CD1c-positive myeloid dendritic cell (primary cell): ENCODE data around the gene UST.
"Not testable (repeated sequence)": the region's sequence is repeated elsewhere in the genome, so short reads cannot be mapped to it uniquely, and the experiment has no call there.

Source experiments
- DNase-seq: peaks from one replicate; pipeline ENCODE4 v3.0.0-alpha.2; 2016; ENCODE audit errors: extremely low spot score

UST gene

DNA sequence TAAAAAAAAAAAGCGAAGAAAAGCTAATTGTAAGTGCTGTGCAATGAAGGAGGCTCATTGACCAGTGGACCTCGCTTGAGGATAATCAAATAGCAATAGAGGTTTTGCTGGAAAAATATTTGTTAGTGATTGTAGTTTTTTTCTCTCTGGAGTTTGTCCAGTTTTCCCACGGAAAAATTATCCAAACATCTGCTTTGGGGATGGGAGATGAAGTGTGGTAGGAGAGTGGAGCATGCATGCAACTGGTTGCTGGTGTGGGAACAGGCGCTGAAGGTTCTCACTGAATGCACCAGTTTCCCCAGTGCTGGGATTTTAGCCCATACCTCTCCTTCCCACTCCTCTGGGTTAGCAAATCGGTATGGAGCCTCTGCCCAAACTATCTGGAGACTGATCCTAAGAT is 288.9 kb downstream of the UST start:
- no peak for DNase-seq

DNA sequence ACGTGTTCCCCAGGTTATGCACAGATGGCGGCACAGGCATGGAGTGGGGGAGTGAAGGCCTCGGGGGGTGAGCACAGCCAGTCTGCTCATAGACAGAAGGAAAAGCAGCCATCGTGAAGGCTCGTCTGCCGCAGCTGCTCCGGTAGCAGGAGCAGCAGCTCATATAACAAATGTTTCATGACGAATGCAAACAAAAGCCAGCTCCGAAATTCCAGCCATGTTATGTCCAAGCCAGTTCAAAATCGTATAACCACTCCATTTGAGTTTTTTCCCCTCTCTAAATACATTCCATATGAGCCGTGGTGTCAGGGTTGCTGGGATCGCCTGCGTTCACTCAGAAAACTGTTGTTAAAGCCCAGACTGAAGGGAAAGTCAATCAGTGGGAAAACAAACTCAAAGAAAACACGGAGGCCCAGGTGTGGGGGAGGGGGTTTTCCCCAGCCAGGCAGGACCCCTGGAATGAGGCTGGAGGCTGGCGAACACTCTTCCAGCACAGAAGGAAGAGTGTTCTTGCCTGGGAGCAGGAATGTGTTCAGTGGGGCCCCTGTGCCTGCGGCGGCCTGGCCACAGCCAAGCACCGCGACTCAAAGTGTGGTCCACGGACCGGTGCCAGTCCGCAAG is 290.3 kb downstream of the UST start:
- no peak for DNase-seq

DNA sequence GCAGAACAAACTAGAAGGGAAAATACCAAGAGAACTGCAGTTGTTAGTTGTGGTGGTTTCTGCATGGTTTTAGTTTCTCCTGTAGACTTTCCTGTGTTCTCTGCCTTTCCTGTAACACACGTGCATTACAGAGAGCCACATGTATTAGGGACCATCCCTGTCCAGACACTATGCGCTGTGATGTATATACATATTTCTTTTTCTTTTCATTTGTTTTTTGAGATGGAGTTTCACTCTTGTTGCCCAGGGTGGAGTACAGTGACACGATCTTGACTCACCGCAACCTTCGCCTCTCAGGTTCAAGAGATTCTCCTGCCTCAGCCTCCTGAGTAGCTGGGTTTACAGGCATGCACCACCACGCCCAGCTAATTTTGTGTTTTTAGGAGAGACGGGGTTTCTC is 292.2 kb downstream of the UST start:
- DNase-seq, result not testable (repeated sequence)

DNA sequence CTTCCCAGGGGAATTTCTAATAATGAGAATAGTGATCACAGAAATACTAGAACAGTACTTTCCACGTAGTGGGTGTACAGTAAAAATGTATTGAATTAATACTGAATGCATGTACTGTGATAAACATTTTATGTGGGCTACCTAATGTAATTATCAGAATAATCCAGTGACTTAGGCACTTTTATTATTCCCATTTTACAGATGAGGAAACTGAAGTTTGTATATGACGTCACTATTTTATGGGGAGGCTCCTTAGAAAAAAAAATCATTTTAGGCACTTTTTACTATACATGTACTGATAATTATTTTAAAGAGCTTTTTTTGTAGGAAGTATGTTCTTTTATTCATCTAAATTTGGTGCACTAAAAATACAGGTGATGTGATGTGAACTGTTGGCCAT is 295.1 kb downstream of the UST start:
- no peak for DNase-seq

DNA sequence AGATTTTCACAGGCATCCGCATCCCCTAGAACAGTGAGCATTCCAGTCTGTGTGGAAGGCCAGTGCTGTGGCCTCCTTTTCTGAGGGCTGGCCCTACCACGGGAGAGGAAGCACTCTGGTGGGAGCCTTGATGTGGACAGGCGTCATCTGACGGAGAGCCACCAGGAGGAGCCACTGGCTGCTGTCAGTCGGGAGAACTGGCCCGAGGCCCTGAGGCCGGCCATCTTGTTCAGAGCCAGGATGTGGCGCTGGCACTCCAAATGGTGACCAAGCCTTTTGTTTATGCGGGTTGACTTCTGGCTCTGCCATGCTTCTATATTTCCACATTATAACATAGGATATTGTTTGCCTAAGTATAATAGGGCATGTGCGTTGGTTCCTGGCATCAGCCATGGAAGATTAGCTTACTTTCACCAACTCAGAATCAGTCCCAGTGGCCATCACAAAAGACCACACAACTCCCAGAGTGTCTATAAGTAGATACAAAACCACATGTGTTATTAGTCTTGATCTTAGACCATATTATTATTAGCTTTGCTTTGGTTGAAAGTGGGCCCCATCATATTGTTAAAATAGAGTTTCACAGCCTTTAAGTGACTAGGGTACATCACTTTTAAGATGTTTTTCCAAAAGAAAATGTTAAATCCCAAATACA is 296.8 kb downstream of the UST start:
- DNase-seq, result peak; percentile 11

DNA sequence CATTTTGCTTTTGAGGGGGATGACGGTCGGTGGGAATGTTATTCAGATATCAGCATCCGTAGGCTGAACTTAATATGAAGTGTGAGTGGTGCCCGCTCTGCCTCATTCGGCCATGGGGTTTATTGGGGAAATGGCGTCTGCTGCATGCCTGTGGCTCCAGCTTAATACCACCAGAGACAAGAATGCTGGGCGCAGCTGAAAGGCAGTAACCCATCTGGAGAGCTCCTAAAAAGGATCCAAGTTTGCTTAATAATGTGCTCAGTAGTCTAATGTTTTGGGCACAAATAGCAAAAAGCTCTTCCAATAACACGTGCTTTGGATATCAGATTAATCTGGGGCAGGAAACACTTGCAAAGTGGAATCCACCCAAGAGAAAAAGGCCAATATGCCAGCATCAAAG is 297.7 kb downstream of the UST start:
- no peak for DNase-seq

DNA sequence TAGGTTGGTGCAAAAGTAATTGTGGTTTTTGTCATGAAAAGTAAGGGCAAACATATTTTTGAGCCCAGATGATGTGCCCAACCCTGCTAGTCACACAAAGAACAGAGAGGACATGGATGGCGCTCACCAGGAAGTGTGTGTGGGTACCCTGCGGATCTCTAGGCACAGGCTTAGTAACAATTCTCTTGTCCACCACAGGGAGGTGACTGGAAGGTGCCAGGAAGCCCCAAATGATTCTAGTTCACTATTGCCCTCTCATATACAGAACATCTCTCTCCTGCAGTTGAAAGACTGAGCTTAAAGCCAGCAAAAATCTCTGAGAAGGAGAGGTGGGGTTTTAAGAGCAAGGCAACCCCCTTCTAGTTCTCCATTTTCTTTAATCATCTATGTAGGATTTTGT is 298.6 kb downstream of the UST start:
- no peak for DNase-seq

DNA sequence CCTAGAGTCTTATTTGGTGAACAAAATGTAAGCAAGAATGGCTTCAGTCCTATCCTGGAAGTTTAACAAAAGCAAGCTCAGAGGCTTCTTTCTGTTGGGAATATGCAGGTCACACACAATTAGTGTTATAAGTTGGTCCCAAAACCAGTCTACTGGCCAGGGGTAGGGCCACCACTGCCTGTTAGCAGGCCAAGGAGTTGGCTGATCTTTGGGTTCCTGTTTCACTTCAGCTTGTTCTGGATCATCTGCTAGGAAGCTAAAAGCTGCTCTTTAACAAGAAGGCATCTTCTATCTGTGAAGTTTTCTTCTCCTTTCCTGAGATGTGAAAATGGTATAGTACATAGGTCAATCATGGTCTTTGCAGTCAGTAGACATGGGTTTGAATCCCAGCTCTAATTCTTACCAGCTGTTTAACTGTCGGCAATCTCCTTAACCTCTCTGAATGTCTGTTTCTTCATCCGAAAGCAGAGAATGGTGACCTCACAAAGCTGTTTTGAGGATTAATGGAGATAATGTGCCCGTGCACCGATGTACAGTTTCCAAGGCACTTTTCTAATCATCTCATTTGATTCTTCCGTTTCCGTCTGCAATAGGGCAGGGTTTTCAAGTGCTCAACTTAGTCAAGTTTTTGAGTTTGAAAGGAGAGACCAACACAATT is 299.5 kb downstream of the UST start:
- peak; percentile 23 for DNase-seq

DNA sequence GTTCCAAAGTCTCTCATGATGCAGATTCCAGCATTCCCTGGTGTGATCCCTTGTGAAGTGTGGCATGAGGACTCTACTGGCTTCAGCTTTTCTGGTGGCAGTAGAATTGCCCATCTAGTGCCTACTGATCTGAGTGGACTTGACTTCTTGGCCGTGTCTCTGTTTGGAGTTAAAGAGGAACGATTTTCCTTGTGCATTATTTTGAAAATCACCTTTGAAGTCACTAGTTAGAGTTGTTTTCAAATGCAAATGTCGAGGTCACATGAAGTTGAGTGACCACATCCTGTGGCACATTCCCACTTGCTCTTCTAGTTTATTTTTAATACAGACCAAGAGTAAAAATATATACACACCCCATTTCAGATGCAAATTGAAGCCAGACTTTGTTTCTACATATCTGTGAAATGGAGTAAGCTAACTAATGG is 300.0 kb downstream of the UST start:
- DNase-seq, result no peak

DNA sequence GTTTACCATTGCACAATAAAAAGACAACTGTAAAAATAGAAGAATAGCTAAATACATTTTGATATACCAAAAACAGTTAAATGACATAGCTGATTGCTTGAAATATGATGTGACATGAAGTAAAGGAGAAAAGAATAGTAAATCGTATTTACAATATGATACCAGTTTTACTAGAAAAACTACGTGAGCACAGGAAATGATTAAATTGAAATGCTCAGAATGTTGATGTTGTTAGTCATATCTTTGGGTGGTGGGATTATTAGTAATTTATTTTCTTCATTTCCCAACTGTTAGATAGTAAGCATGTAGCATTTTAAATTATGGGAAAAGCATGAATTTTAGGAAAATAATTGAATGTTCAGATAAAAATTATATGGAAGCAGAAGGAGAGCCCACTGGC is 302.4 kb downstream of the UST start:
- DNase-seq, result no peak

DNA sequence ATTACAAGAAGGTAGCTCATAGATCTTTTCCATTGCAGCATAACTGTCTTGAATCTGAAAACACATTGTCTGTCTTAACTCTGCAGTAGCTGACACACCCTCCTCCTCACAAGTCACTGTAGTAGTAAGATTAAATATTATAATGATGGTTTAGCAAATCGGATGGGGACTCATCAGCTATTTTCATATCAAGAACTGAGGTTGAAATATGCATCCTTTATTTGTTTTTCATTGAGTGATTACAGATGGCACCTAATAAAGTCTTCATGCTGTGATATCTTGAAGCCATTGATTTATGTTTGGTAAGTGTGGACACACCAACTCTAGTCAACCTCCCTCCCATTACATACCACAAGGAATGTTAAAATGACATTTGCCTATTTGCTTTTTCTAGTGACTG is 303.3 kb downstream of the UST start:
- DNase-seq, result no peak

DNA sequence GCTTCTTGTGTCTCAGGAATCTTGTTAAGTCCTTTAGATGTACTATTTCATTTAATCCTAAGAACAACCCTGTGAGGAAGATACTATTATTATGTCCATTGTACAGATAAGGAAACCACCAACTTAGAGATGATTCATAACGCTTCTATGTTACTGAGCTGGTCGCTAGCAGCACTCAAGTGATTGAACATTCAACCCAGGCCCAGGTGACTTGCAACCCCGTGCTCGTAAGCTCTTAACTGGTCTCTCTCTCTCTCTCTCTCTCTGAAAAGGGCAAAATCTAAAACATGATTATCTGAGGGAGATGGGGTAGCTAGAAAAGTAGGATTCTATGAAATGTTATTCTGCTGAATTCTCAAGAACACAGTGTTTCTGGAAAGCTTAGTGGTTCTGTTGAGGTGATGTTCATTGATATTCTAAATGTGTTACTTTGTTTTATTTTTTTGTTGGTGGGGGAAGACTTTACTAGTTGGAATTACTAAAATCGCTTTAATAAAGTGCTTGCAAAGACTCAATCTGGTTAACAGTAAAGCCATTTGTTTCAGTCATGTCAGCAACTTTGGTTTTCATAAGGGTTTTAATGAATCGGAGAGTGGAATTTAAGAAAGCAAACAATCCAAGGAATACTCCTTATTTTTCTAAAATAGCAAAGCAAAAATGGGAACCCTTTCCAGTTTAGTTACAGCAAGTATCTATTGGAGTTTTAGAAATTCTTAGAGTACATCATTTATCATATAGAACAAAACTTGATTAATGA is 305.7 kb downstream of the UST start:
- no peak for DNase-seq

DNA sequence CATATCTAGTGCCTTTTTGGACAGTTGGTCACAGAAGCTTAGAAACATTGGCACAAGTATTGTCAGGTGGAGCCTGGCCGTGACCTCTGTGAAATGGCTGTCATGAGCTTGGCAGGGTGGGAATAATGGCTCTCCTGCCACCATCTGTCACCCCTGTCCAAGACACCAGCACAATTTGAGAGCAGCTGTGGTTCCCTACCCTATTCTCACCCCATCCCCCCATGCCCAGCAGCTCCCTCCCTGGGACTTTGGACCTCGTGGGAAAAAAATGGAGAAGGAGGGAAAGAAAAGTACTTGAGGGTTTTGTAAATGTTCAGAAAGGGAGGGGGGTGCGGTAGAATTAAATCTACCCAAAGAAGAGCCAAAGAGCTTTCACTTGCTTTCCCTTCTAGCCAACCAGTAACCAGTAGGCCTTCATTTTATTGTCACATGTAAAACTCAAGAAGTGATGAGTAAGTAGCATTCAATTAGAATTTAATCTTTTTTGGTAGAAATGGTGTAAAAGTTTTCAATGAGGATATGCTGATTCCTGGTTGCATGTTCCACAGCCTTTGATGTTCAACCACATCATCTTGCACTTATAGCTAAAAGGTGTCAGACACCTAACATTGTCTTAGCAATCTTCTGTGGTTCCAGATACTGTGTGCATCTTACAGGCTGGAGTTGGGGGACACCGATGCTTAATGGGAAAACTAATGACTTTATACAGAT is 307.2 kb downstream of the UST start:
- no peak for DNase-seq

DNA sequence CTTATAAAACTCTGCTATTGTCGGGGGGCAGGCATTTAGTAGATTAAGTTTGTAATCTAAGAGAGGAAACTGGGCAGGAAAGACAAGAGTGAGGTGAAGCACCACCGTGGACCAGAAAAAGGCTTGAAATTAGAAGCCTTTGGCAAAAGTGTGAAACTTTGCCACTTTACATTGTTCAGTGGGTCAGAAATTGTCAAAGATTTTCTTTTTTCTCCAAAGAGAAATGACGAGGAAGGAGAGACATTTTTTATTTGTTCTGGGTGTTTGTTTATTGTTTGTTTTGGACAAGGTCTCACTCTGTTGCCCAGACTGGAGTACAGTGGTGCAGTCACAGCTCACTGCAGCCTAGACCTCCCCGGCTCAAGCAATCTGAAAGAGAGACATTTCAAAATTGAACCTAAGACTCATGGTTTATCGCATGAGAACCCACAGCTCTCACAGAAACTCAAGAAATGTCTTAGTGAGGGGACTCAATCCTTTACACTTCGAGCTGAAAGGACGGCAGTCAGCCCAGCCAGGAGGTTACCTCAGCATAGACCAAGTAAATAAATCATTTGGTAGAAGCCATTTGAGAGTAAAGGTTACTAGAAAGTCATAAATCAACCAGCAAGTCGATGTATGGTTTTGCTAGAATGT is 307.8 kb downstream of the UST start:
- DNase-seq, result no peak

DNA sequence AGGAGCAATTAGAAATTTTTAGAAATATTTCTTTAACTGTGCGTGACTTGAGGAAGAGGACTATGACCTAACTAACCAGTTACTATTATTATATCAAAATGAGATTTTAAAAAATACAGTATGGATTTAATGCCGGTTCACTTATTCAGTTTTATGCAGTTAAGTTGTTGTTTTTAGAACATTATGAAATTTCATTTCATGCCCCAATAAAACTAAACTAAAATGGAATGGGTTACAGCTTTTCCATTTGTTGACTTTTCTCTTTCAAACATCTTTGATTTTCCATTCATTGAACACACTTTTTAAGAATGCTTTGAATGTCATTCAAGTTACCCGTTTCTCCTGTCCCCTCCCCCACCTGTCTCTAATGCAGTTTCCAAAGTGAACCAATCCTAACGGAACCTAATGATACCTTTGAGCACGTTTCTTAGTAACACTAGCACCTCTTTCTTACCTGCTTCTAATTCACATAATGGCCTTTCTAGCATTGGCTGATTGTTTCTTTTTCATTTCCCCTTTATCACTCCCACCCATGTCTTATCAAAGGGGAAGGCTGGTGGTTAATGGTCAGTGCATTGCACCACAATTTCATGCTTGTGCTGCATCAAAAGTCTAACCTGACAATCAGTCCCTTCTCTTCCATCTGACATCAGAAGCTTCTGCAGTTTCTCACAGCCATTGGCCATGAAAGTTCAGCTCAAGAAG is 308.5 kb downstream of the UST start:
- DNase-seq, result peak; percentile 59

DNA sequence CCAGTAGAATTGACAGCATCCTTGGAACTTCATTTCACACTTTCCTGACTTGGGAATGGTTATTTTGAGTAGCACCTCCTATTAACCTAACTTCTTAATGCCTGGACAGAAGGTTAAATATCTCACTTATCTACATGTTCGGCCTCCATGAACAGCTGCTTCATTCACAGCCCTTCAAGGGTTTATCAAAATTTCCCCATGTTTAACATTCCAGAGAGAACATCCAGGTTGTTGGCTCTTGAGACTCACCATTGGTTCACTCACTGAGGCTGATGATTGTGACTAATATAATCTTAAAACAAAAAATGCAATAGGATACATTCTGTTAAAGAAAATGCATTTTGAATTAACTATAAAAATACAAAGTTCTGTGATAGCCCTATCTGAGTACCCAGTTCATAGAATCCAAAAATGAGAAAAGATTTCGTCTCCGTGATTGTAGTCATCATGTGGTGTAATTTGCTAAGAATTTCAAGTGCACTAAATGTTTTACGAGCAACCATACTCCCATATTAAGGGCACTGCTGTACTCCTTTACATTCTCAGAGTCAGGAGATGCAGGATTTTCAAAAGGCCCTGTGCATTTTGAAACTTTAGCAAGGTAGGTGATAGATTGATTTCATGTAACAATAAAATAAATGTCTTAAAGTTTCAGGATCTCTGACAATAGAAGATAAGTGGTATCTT is 310.1 kb downstream of the UST start:
- DNase-seq, result no peak

DNA sequence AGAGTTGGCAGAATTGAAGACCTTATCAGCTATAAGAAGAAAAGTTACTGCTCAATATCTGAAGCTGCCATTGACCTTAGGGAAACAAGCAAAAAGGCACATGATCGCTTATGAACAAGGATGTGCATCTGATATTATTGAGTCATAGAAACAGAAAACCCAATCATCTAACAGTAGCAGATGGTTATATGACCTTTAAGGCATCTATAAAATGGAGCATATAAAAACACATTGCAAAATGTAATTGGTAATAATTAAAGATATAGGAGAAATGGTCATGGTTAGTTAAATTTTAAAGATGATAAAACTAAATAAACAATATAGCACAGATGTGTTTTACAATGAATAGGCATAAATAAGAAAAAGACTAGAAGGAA is 310.6 kb downstream of the UST start:
- DNase-seq, result no peak

DNA sequence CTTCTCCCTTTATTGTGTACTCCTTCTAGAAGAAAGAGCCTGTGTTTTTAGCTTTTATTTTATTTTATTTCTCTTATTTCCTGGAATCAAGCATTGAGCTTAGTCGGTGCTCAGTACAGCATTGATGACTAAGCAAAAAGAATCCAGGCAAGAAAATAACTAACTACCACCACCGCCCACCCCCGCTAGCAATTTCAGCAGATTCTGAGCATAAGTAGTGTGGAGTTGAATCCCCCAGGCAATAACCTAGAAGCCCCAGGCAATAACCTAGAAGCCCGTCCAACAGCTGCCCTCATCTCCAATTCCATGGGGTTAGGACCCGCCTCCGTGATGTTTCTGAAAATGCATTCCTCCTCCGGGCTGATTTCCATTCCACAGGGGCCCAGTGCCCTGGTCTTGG is 312.7 kb downstream of the UST start:
- no peak for DNase-seq

DNA sequence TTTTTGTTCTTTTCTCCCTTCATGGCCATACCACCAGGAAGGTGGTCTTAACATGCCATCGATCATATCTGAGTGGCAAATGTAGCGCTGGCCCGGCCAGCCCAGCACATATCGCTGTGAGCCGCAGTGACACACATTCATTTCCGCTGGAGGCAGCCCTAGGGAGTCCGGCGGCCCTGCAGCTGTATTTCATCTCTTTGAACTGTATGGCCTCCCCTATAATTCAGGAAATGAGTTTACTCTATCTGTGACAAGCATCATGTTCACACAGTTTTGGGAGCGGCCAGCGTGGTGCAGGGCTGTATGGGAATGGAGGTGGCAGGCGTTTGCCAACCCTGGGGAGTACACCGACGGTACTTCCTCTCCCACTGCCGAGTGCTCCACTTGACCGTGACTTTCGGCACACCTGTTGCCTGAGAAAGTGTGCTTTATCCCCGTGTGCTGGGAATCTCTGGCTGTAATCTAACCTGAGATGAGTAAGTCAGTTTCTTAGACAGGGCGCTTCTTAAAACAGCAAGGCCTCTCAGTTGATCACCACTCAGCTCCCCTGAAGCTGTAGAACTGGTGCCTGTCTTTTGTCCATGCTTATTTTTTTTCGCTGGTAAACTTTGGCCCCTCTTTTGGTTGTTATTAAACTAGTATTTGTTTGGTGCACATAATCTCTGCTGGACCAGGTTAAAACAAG is 313.6 kb downstream of the UST start:
- DNase-seq, result peak; percentile 17
